AG20443 (cell line): ENCODE data around the gene C2orf72.
"Not testable (repeated sequence)": the region's sequence is repeated elsewhere in the genome, so short reads cannot be mapped to it uniquely, and the experiment has no call there.

ENCODE experiments used
- DNase-seq: peaks from one replicate; pipeline ENCODE4 v3.0.0; 2012; ENCODE audit warnings: low spot score, mixed read lengths

The C2orf72 gene

DNA sequence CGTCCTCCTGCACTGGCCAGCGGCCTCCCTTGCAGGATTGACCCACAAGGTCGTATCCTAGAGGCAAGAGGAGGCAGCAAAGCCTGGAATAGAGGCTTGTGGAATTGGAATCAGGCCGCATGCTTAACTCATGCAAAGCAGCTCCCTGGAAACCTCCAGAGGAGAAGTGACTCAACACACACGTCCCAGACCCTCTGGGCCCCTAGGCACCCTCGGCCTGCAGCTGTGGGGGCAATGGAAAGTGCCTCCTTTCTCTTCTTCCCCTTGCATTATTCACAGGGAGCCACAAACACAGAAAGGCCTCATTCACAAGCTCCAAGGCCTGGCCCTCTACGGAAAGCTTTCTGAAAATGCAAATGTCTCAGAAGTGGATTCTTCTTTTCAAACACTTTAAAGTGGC is 21.8 kb upstream of the C2orf72 start:
- no peak for DNase-seq

GRCh38 chr2:231015926-231016325 is 21.4 kb upstream of the C2orf72 start:
- no peak for DNase-seq

DNA sequence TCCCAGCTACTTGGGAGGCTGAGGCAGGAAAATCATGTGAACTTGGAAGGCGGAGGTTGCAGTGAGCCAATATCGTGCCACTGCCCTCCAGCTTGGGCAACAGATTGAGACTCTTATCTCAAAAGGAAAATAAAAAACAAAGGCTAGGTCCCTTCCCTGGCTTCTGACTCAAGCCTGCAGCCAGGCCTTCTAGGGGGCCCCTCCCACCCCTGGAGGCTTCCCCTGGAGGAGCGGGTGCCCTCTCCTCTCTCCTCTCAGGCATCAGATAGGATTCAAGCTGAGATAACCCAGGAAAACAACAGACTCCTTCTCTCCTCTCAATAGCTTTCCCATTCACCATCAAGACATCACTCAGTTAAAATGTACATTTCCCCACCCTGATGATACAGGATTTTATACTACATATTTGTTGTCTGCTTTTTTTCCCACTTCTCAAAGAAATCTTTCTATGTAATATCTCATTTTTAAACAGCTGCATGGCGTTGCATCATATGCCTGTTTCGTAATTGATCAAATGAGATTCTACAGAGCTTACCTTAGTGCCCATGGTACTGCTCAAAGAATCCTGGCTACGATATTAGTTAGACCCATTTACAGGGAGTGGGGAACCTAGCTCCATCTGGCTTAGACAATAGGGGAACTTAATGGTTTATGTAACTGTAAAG is 20.6 kb upstream of the C2orf72 start:
- no peak for DNase-seq

GRCh38 chr2:231017231-231017598 is 20.1 kb upstream of the C2orf72 start:
- DNase-seq, result no peak

GRCh38 chr2:231018184-231018583 is 19.1 kb upstream of the C2orf72 start:
- DNase-seq, result no peak

DNA sequence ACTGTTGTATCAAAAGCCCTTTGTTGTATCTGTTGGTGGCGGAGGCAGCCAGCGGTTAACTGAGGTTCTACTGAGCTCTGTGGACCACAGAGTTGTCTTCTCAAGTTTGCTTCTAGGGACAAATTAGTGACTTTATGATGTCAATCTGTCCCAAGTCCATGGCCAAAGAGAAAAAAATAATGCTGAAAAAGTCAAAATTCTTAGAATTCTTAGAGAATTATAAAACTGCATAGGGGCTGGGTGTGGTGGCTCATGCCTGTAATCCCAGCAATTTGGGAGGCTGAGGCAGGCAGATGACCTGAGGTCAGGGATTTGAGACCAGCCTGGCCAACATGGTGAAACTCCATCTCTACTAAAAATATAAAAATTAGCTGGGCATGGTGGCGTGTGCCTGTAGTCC is 12.3 kb upstream of the C2orf72 start:
- DNase-seq, result not testable (repeated sequence)

DNA sequence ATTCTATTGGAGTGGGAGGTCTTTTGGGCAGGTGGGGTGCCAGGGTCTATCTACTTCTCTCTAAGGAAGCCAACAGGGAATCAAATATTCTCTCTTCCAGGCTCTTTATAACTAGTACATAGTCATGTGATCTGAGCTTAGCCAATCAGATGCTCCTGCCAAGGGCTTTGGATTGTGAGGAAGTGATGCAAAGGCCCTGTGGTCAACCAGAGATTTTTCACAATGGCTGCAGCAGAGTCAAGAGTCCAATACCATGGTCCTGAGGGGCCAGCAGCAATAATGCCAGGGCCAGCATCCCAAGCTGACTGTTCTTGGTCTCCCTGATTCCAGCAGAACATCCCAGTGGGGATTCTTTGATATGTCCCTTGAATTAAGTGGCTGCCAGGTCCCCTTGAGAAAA is 8.4 kb upstream of the C2orf72 start:
- DNase-seq, result no peak

DNA sequence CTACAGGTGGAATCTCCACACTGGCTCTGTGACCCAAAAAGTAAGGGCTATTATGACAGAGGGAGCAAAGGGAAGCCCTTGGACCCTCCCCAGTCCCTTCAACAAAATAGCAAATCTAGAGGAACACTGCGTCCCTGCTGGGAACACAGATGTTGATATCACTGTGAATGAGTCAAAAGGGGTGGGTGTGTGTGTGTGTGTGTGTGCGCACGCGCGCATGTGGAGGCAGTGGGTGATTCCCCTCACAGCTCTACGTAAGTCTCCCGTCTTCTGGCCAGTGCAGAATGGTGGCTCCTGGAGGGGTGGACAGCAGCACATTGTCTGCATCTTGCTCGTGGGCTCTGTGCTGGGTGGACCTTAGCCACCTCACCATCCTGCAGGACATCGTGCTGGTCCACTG is 7.8 kb upstream of the C2orf72 start:
- no peak for DNase-seq

DNA sequence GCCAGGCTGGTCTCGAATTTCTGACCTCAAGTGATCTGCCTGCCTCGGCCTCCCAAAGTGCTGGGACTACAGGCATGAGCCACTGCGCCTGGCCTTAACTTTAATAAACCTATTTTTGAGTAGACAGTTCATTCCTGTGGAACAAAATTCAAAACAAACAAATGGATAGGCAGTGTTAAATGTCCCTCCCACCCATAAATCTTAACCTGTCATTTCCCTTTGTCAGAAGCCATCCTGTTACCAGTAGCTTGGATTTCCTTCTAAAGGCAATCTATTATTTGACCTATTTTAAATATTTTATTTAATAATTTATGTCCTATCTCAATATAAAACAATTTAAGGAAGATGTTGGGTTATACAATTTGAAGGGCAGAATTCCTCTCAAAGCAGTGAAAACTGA is 6.6 kb upstream of the C2orf72 start:
- no peak for DNase-seq

DNA sequence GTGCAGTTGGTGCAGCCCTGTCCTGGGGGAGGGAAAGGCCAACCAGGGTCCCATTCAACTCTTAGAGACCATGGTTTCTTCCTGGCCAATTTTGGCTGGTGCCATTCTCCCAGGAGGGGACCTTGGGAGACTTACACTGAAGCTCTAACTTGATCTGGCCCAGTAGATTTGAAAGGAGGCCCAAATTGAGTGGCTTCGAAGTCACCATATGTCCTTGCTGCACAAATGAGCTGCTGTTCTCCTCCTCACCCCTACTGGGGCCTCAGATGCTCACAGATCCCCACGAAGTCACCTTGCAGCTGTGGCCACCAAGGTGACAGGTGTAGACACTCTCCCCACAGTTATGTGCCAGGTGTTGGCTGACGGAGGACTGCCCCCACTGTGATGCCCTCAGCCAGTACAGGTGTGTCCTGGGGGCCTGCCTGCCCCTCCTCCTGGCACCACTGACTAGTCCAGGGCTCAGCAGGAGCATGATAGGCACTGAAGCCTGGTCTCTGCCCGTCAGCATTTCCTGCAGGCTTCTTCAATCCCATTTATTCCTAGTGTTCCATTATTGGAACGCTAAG is 4.7 kb upstream of the C2orf72 start:
- no peak for DNase-seq

GRCh38 chr2:231033147-231034132 is 3.9 kb upstream of the C2orf72 start:
- no peak for DNase-seq

GRCh38 chr2:231034291-231034882 is 2.9 kb upstream of the C2orf72 start:
- DNase-seq, result no peak

GRCh38 chr2:231036131-231036530 is 1.2 kb upstream of the C2orf72 start:
- no peak for DNase-seq

GRCh38 chr2:231036578-231037106 is 681 bp upstream of the C2orf72 start:
- DNase-seq, result no peak

GRCh38 chr2:231037731-231038482 is 584 bp downstream of the C2orf72 start:
- DNase-seq, result peak; percentile 55

GRCh38 chr2:231038483-231039293 is 1.4 kb downstream of the C2orf72 start:
- no peak for DNase-seq

- no peak for DNase-seq
Observed at GRCh38 chr2:231039294-231039664, 2.0 kb downstream of the C2orf72 start.

GRCh38 chr2:231039821-231040364 is 2.6 kb downstream of the C2orf72 start:
- DNase-seq, result no peak

DNA sequence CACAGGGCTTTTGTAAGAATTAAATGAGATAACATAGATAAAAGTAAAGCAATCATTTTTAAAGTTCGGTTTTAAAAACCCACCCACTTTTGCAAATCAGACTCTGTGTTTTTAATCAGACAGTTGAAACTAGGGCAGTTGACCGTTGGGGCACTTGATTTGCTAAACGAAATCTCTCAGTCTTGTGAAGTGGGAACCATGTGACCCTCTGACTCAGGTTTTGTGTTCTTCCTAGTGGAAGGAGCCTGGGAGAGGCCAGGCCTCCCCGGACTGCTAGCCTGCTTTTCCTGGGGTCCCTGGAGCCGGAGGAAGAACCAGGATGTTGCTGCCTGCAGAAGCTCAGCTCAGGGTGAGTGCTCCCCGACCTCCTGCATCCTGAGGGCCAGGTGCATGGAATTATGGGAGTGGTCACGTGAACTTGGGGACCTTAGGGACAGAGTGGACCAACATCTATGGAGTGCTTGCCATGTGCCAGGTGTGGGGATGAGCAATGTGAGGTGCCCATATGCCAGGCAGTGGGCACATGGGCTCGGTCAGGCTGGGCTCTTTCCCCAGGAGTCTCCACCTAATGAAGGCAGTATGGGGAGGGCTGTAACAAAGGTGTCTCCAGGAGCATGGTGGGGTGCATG is 3.9 kb downstream of the C2orf72 start:
- no peak for DNase-seq

DNA sequence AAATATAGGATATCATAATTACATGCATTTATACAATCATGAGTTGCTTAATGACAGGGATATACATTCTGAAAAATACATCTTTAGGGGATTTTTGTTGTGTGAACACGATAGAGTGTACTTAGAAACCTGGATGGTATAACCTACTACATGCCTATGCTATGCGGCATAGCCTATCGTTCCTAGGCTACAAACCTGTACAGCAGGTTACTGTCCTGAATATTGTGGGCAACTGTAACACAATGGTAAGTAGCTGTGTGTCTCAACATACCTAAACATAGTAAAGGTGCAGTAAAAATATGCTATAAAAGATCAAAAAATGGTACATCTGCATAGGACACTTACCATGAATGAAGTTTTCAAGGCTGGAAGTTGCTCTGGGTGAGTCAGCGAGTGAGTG is 6.5 kb downstream of the C2orf72 start:
- DNase-seq, result no peak
